Peyer's patch (tissue), 4 donors: Measurements from ENCODE around the gene MNAT1.

Experiments used
- POLR2A ChIP-seq, 2 donors: fragments of 450-650 bp; IDR thresholded peaks; one replicate each; pipeline ENCODE4 v1.5.1; 2017; ENCODE audit warnings: antibody characterized with exemption in 2 of 2, mild to moderate bottlenecking in 2 of 2, moderate library complexity in 2 of 2
- TF ChIP-seq, protein P1 (sequence below), 6 experiments: fragments of 450-650 bp in 4 of 6; fragments of 200-600 bp in 2 of 6; sonication (generic) in 1 of 6; IDR thresholded peaks; one replicate each; pipeline ENCODE4 v1.5.1; 2017 to 2019; ENCODE audit warnings: antibody characterized with exemption in 6 of 6, mild to moderate bottlenecking in 3 of 6, moderate library complexity in 1 of 6

- TF ChIP-seq POLR2A (IDR thresholded peaks at IDR 0.05) = no peak
- TF ChIP-seq, protein P1, sequence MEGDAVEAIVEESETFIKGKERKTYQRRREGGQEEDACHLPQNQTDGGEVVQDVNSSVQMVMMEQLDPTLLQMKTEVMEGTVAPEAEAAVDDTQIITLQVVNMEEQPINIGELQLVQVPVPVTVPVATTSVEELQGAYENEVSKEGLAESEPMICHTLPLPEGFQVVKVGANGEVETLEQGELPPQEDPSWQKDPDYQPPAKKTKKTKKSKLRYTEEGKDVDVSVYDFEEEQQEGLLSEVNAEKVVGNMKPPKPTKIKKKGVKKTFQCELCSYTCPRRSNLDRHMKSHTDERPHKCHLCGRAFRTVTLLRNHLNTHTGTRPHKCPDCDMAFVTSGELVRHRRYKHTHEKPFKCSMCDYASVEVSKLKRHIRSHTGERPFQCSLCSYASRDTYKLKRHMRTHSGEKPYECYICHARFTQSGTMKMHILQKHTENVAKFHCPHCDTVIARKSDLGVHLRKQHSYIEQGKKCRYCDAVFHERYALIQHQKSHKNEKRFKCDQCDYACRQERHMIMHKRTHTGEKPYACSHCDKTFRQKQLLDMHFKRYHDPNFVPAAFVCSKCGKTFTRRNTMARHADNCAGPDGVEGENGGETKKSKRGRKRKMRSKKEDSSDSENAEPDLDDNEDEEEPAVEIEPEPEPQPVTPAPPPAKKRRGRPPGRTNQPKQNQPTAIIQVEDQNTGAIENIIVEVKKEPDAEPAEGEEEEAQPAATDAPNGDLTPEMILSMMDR (IDR thresholded peaks at IDR 0.05) = no peak
Measured at GRCh38 chr14:60989599-60989998, 255.0 kb downstream of the MNAT1 start.
